Adipocyte (in vitro differentiated cells): ENCODE data around the gene MPV17L.
A peak's percentile ranks its signal among the peaks of the same experiment; 100 is the strongest.
"Not testable (repeated sequence)": the region's sequence is repeated elsewhere in the genome, so short reads cannot be mapped to it uniquely, and the experiment has no call there.

ENCODE experiments used
- DNase-seq: peaks from one replicate; pipeline ENCODE4 v3.0.0-alpha.2; 2015; ENCODE audit warnings: low read depth
- H3K27me3 ChIP-seq: replicated peaks from 2 replicates; pipeline ENCODE4 v1.7.0; 2013; ENCODE audit warnings: mild to moderate bottlenecking, low read length, moderate library complexity; ENCODE audit not compliant: control insufficient read depth, insufficient read depth
- H3K36me3 ChIP-seq: 2 replicates; pipeline ENCODE4 v1.7.0; 2013; ENCODE audit warnings: low read length, mild to moderate bottlenecking, moderate library complexity; ENCODE audit not compliant: control insufficient read depth, insufficient read depth, severe bottlenecking
- H3K4me1 ChIP-seq: 2 replicates; pipeline ENCODE4 v1.7.0; 2013; ENCODE audit warnings: mild to moderate bottlenecking, low read length, moderate library complexity; ENCODE audit not compliant: control insufficient read depth, insufficient read depth
- H3K4me3 ChIP-seq: 2 replicates; pipeline ENCODE4 v1.7.0; 2013; ENCODE audit warnings: mild to moderate bottlenecking, low read length, moderate library complexity
- H3K9ac ChIP-seq: 2 replicates; pipeline ENCODE4 v1.7.0; 2013; ENCODE audit warnings: mild to moderate bottlenecking, low read length, moderate library complexity
- H3K9me3 ChIP-seq: 2 replicates; pipeline ENCODE4 v1.7.0; 2013; ENCODE audit warnings: mild to moderate bottlenecking, low read length, moderate library complexity; ENCODE audit not compliant: control insufficient read depth

MPV17L gene

GRCh38 chr16:15415511-15415985 lies 20.0 kb downstream of the MPV17L start:
- H3K9ac ChIP-seq, result no peak overlapping the region

GRCh38 chr16:15417197-15417596 lies 21.6 kb downstream of the MPV17L start:
- H3K4me1 ChIP-seq, result peaks cover 11% of the 10 kb centered on the region
- no peaks in the 10 kb centered on the region for H3K9me3 ChIP-seq
- H3K27me3 ChIP-seq, result no peaks in the 10 kb centered on the region
- H3K4me3 ChIP-seq, result no peak overlapping the region
- no peak for DNase-seq
- no peaks in the 10 kb centered on the region for H3K36me3 ChIP-seq
- H3K9ac ChIP-seq, result no peak overlapping the region

More at GRCh38 chr16:15415511-15415985, 20.0 kb downstream of the MPV17L start:
- DNase-seq, result peak; percentile 36
- H3K27me3 ChIP-seq, result no peaks in the 10 kb centered on the region
- H3K4me3 ChIP-seq, result no peak overlapping the region
- peaks cover 11% of the 10 kb centered on the region for H3K4me1 ChIP-seq
- no peaks in the 10 kb centered on the region for H3K9me3 ChIP-seq
- no peaks in the 10 kb centered on the region for H3K36me3 ChIP-seq

- no peaks in the 10 kb centered on the region for H3K36me3 ChIP-seq
- DNase-seq, result no peak
- H3K9ac ChIP-seq, result no peak overlapping the region
- peaks cover 11% of the 10 kb centered on the region for H3K4me1 ChIP-seq
- H3K4me3 ChIP-seq, result no peak overlapping the region
- H3K27me3 ChIP-seq, result no peaks in the 10 kb centered on the region
- no peaks in the 10 kb centered on the region for H3K9me3 ChIP-seq
Measured at GRCh38 chr16:15418206-15418605, 22.7 kb downstream of the MPV17L start.

GRCh38 chr16:15421696-15422095 lies 26.1 kb downstream of the MPV17L start:
- H3K27me3 ChIP-seq, H3K9ac ChIP-seq, H3K4me1 ChIP-seq, H3K9me3 ChIP-seq, H3K4me3 ChIP-seq, H3K36me3 ChIP-seq, DNase-seq: not testable (repeated sequence)

GRCh38 chr16:15422222-15422621 lies 26.7 kb downstream of the MPV17L start:
- H3K9me3 ChIP-seq, result no peaks in the 10 kb centered on the region
- no peak overlapping the region for H3K9ac ChIP-seq
- no peak for DNase-seq
- H3K4me1 ChIP-seq, result peaks cover 6% of the 10 kb centered on the region
- no peak overlapping the region for H3K4me3 ChIP-seq
- no peaks in the 10 kb centered on the region for H3K36me3 ChIP-seq
- no peaks in the 10 kb centered on the region for H3K27me3 ChIP-seq

- H3K36me3 ChIP-seq, result no peaks in the 10 kb centered on the region
- DNase-seq, result no peak
- no peaks in the 10 kb centered on the region for H3K4me1 ChIP-seq
- no peak overlapping the region for H3K4me3 ChIP-seq
- no peaks in the 10 kb centered on the region for H3K9me3 ChIP-seq
- H3K9ac ChIP-seq, result no peak overlapping the region
- no peaks in the 10 kb centered on the region for H3K27me3 ChIP-seq
Measured at GRCh38 chr16:15425861-15426260, 30.3 kb downstream of the MPV17L start.

- Histone ChIP-seq H3K4me1 (no peaks in the 10 kb centered on the region), H3K9me3 (no peaks in the 10 kb centered on the region), H3K36me3 (no peaks in the 10 kb centered on the region), H3K27me3 (no peaks in the 10 kb centered on the region), H3K4me3 (no peak overlapping the region), H3K9ac (no peak overlapping the region)
- DNase-seq, result no peak
Measured at GRCh38 chr16:15426796-15427195, 31.2 kb downstream of the MPV17L start.

GRCh38 chr16:15427648-15428239 lies 32.2 kb downstream of the MPV17L start:
- Histone ChIP-seq H3K9ac (no peak overlapping the region), H3K4me1 (no peaks in the 10 kb centered on the region), H3K9me3 (no peaks in the 10 kb centered on the region), H3K36me3 (no peaks in the 10 kb centered on the region), H3K27me3 (no peaks in the 10 kb centered on the region), H3K4me3 (peak overlapping the region; percentile 31)
- DNase-seq, result peak; percentile 95

- H3K36me3 ChIP-seq, H3K27me3 ChIP-seq, H3K4me1 ChIP-seq, H3K4me3 ChIP-seq, H3K9ac ChIP-seq, H3K9me3 ChIP-seq, DNase-seq: not testable (repeated sequence)
Measured at GRCh38 chr16:15430884-15431283, 35.3 kb downstream of the MPV17L start.

- Histone ChIP-seq H3K9me3 (no peaks in the 10 kb centered on the region), H3K4me1 (peaks cover 7% of the 10 kb centered on the region), H3K4me3 (peak overlapping the region; percentile 88), H3K36me3 (no peaks in the 10 kb centered on the region), H3K9ac (peak overlapping the region; percentile 85), H3K27me3 (no peaks in the 10 kb centered on the region)
- DNase-seq, result no peak
Measured at GRCh38 chr16:15434079-15434424, 38.5 kb downstream of the MPV17L start.

- Histone ChIP-seq H3K9me3 (no peaks in the 10 kb centered on the region), H3K27me3 (no peaks in the 10 kb centered on the region), H3K4me3 (peak within 1 kb of the TSS; percentile 88), H3K36me3 (no peaks in the 10 kb centered on the region), H3K9ac (peak within 1 kb of the TSS; percentile 85), H3K4me1 (peaks cover 13% of the 10 kb centered on the region)
- peak; percentile 95 for DNase-seq
Measured at GRCh38 chr16:15434425-15435215, 39.1 kb downstream of the MPV17L start, which contains the start of gene BMERB1. Gene BMERB1, plus strand, starts transcription at chr16:15434588. Its CDS starts 66 bp downstream, at chr16:15434654.
